Right hindlimb (tissue), 1 donor: ENCODE measurements around the gene JMJD8.

Source experiments
- DNase-seq: peaks from one replicate; pipeline ENCODE4 v3.0.0-alpha.2; 2018

The JMJD8 gene

GRCh38 chr16:674968-675883, 8.9 kb downstream of the JMJD8 start, which contains the start of gene RHBDL1:
RHBDL1 (plus strand) TSS chr16:675671; CDS start chr16:675791, 120 bp downstream.
- DNase-seq, result no peak

- no peak for DNase-seq
Measured at GRCh38 chr16:674214-674881, 9.8 kb downstream of the JMJD8 start.

- DNase-seq, result no peak
Measured at GRCh38 chr16:673399-673991, 10.6 kb downstream of the JMJD8 start.

GRCh38 chr16:672851-673250, 11.3 kb downstream of the JMJD8 start:
- no peak for DNase-seq

GRCh38 chr16:672371-672770, 11.8 kb downstream of the JMJD8 start:
- DNase-seq, result no peak

- DNase-seq, result no peak
Measured at GRCh38 chr16:671353-672131, 12.6 kb downstream of the JMJD8 start.

GRCh38 chr16:670485-671352, 13.4 kb downstream of the JMJD8 start:
- DNase-seq, result no peak

- no peak for DNase-seq
Measured at GRCh38 chr16:669666-670065, 14.5 kb downstream of the JMJD8 start.

- DNase-seq, result no peak
Measured at GRCh38 chr16:668519-669171, 15.5 kb downstream of the JMJD8 start.

- DNase-seq, result peak; percentile 95
Measured at GRCh38 chr16:667780-668518, 16.2 kb downstream of the JMJD8 start, which contains the start of gene RHOT2. RHOT2 (plus strand) TSS chr16:668132; CDS start chr16:668200, 68 bp downstream.

GRCh38 chr16:667113-667779, 16.9 kb downstream of the JMJD8 start:
- no peak for DNase-seq

- DNase-seq, result no peak
Measured at GRCh38 chr16:666572-666971, 17.6 kb downstream of the JMJD8 start.

GRCh38 chr16:662597-662996, 21.5 kb downstream of the JMJD8 start:
- DNase-seq, result no peak

GRCh38 chr16:662095-662494, 22.0 kb downstream of the JMJD8 start:
- no peak for DNase-seq

GRCh38 chr16:661184-661821, 22.8 kb downstream of the JMJD8 start:
- no peak for DNase-seq

GRCh38 chr16:660459-661183, 23.5 kb downstream of the JMJD8 start:
- peak; percentile 89 for DNase-seq

- no peak for DNase-seq
Measured at GRCh38 chr16:660132-660458, 24.0 kb downstream of the JMJD8 start.

- no peak for DNase-seq
Measured at GRCh38 chr16:659618-660017, 24.5 kb downstream of the JMJD8 start.
